ENCODE data around the gene DIAPH2.

- TF ChIP-seq CTCF (conservative IDR thresholded peaks at IDR 0.05 in 1 of 2, IDR thresholded peaks at IDR 0.05 in 1 of 2; ENCODE audit: low read depth in 1 of 2, low read length in 2 of 2) (no peak), EZH2 (IDR thresholded peaks at IDR 0.05; ENCODE audit: low read length, missing control alignments) (no peak)
Observed at GRCh38 chrX:97117572-97117971, 432.9 kb downstream of the DIAPH2 start.

Measured in fibroblast of lung (primary cell).